GM12865 (cell line): Measurements from ENCODE around the gene BCAR3.

Source experiments
- DNase-seq: peaks from one replicate; pipeline ENCODE4 v3.0.0; 2010; ENCODE audit warnings: low read depth
- H3K4me3 ChIP-seq: 2 replicates; pipeline ENCODE4 v1.5.1; 2011; ENCODE audit warnings: mild to moderate bottlenecking, low read depth, low read length, control low read depth
- TF ChIP-seq, protein P1 (sequence below): IDR thresholded peaks from 2 replicates; pipeline ENCODE4 v1.5.1; 2011; ENCODE audit warnings: low read length, control low read depth, low read depth, inconsistent platforms; ENCODE audit not compliant: insufficient read depth; ENCODE audit errors: missing control alignments

Gene BCAR3

DNA sequence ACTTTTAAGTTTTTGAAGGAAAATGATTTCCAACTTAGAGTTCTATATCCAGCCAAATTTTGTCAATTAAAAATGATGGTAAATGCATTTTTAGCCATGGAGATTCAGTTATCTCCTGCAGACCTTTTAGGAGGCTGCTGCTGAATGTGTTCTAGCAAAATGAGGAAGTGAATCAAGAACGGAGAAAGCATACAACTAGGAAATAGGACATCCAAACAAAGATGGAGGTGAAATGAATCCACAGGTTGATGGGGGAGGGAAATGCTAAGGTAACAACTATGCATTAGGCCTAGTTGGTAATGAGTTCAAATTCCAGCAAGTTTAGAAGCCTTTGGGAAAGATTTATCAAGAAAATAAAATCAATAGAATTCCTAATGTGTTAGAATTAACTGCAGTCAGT is 153.2 kb downstream of the BCAR3 start:
- no peak for DNase-seq
- H3K4me3 ChIP-seq = no peak overlapping the region
- TF ChIP-seq, protein P1, sequence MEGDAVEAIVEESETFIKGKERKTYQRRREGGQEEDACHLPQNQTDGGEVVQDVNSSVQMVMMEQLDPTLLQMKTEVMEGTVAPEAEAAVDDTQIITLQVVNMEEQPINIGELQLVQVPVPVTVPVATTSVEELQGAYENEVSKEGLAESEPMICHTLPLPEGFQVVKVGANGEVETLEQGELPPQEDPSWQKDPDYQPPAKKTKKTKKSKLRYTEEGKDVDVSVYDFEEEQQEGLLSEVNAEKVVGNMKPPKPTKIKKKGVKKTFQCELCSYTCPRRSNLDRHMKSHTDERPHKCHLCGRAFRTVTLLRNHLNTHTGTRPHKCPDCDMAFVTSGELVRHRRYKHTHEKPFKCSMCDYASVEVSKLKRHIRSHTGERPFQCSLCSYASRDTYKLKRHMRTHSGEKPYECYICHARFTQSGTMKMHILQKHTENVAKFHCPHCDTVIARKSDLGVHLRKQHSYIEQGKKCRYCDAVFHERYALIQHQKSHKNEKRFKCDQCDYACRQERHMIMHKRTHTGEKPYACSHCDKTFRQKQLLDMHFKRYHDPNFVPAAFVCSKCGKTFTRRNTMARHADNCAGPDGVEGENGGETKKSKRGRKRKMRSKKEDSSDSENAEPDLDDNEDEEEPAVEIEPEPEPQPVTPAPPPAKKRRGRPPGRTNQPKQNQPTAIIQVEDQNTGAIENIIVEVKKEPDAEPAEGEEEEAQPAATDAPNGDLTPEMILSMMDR = no peak

- TF ChIP-seq, protein P1 = no peak
- no peak overlapping the region for H3K4me3 ChIP-seq
- DNase-seq = no peak
Measured at GRCh38 chr1:93526431-93526830, 155.2 kb downstream of the BCAR3 start.

- H3K4me3 ChIP-seq = no peak overlapping the region
- TF ChIP-seq, protein P1 = no peak
- DNase-seq = no peak
Measured at GRCh38 chr1:93525431-93525830, 156.2 kb downstream of the BCAR3 start.

DNA sequence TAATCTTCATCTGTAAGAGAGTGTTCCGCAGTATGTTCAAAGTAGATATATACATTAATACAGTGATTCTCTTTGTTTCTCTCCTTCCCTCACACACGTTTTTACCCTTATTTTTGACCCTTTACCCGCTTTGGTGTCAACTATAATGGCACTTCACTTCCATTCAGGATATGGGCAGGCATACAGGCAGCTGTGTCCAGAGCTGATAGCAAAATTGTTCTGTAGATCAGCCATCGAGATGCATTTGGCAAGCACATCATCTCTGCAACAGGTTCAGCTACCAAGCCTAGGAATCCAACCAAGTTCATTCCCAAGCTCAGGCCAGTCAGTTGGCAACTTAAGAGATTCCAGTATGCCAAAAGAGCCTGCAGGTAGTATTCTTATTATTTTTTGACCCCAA is 158.9 kb downstream of the BCAR3 start:
- no peak overlapping the region for H3K4me3 ChIP-seq
- DNase-seq = no peak
- TF ChIP-seq, protein P1 = no peak

DNA sequence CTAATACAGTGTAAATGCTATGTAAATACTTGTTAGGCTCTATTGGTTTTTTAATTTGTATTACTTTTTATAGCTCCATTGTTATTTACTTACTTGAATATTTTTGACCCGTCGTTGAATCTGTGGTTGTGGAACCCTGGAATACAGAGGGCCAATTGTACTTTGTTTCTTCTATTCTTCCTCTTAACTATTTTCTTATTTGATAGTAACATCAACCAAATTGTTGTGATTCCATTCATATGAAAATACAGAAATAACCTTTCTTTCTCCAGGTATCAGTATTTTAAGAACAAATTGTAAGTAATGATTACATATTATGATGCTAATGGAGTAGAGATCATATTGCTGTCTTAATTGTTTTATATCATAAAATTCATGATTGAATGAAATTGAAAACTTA is 160.0 kb downstream of the BCAR3 start:
- TF ChIP-seq, protein P1 = no peak
- H3K4me3 ChIP-seq = no peak overlapping the region
- DNase-seq = no peak

DNA sequence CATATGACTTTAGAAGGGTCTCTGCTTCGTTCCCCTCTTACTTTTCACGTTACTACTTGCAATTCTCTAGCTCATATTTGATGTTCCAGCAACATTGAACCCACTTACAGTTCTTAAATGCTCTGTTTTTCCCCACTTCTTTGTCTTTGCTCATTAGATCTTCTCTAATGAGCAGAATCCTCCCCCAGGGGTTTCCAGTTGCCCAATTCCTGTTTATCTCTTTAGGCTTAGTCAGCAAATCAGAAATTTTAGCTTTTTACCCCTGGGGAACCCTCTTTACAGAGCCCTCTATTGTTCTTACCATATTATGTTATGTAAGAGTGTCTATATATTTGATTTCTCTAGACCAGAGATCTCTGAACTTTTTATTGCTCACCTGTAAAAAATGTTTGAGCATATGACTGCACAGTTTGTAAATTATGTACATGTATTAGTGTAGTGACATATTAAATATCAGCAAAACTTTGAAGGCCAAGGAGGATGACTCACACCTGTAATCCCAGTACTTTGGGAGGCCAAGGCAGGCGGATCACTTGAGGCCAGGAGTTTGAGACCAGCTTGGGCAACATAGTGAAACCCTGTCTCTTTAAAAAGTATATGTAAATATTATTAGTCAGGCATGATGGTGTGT is 162.3 kb downstream of the BCAR3 start:
- no peak for DNase-seq
- H3K4me3 ChIP-seq = no peak overlapping the region
- TF ChIP-seq, protein P1 = no peak

DNA sequence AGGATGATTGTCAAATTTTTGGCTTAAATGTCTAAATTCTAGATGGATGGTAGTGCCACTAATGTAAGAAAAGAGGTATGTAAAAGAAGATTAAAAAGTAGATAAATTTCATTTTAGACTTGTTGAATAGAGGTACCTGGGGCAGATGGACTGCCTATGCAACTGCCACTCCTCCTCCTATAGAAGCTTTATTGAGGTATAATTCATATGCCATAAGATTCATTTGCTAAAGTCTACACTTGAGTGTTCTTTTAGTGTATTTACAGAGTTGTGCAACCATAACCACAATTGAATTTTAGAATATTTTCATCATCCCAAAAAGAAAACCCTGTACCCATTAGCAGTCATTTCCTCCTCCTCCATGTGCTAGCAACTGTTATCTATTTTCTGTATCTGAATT is 163.1 kb downstream of the BCAR3 start:
- TF ChIP-seq, protein P1 = no peak
- no peak overlapping the region for H3K4me3 ChIP-seq
- DNase-seq = no peak
